GM19452 (cell line): ENCODE results near the gene HECA.
A peak's percentile ranks its signal among the peaks of the same experiment; 100 is the strongest.
"Not testable (repeated sequence)": the region's sequence is repeated elsewhere in the genome, so short reads cannot be mapped to it uniquely, and the experiment has no call there.

ENCODE experiments used
- ATAC-seq: cut with Tn5 transposase; IDR thresholded peaks from one replicate; pipeline ENCODE4 v1.9.1; 2021; ENCODE audit not compliant: unreplicated experiment

HECA gene

GRCh38 chr6:139204978-139205377, 70.1 kb downstream of the HECA start:
- ATAC-seq, result no peak

DNA sequence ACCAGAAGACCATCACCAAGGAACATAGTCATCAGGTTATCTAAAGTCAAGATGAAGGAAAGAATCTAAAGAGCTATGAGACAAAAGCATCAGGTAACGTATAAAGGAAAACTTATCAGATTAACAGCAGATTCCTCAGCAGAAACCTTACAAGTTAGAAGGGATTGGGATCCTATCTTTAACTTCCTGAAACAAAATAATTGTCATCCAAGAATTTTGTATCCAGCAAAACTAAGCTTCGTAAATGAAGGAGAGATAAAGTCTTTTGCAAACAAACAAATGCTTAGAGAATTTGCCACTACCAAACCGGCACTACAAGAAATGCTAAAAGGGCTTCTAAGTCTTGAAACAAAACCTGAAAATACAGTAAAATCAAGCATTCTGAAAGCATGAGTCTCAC, 71.0 kb downstream of the HECA start:
- ATAC-seq, result no peak

DNA sequence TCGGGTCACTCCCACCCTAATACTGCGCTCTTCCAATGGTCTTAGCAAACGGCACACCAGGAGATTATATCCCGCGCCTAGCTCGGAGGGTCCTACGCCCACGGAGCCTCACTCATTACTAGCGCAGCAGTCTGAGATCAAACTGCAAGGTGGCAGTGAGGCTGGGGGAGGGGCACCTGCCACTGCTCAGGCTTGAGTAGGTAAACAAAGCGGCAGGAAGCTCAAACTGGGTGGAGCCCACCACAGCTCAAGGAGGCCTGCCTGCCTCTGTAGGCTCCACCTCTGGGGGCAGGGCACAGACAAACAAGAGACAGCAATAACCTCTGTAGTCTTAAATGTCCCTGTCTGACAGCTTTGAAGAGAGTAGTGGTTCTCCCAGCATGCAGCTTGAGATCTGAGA, 75.9 kb downstream of the HECA start:
- not testable (repeated sequence) for ATAC-seq

DNA sequence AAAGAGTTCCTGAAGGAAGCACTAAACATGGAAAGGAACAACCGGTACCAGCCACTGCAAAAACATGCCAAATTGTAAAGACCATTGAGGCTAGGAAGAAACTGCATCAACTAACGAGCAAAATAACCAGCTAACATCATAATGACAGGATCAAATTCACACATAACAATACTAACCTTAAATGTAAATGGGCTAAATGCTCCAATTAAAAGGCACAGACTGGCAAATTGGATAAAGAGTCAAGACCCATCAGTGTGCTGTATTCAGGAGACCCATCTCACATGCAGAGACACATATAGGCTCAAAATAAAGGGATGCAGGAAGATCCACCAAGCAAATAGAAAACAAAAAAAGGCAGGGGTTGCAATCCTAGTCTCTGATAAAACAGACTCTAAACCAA, 77.6 kb downstream of the HECA start:
- not testable (repeated sequence) for ATAC-seq

DNA sequence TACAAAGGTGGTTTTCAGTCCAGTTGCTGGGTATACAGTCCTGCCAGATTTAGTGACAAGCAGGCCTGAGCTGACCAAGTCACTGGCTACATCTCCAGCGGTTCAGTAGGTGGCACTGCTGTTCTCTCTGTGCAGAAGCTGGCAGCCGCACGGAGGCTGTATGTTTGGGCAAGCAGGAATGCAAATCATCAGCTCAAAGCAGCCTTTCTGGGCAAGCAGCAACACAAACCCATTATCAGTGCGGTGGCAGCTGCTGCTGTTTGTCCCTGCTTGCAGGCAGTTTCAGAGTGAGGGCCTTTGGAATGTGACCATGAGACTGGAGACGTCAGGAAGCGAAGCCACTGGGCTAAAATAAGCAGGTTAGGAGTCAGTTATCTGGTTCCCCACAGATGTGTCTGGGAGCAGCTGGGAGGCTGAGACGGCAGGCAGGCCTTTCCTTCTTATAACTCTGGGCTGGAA, 84.4 kb downstream of the HECA start:
- peak; percentile 100 for ATAC-seq

- no peak for ATAC-seq
Measured at GRCh38 chr6:139219746-139220145, 84.9 kb downstream of the HECA start.

GRCh38 chr6:139228387-139228786, 93.5 kb downstream of the HECA start:
- ATAC-seq, result not testable (repeated sequence)
